Trophoblast cell (in vitro differentiated cells and primary cell): ENCODE data around the gene RAC2.

Source experiments
- DNase-seq, 2 donors: peaks; one replicate each; pipeline ENCODE4 v3.0.0-alpha.2; 2016
- H2AFZ ChIP-seq: 2 replicates; pipeline ENCODE4 v1.6.1; 2013; ENCODE audit warnings: low read length, moderate library complexity, mild to moderate bottlenecking; ENCODE audit not compliant: insufficient read depth, poor library complexity
- H2AK5ac ChIP-seq: 2 replicates; pipeline ENCODE4 v1.6.1; 2013; ENCODE audit warnings: mild to moderate bottlenecking, low read length
- H2BK120ac ChIP-seq: 2 replicates; pipeline ENCODE4 v1.6.1; 2013; ENCODE audit warnings: low read length, mild to moderate bottlenecking, moderate library complexity; ENCODE audit not compliant: insufficient read depth, poor library complexity
- H2BK12ac ChIP-seq: 2 replicates; pipeline ENCODE4 v1.6.1; 2013; ENCODE audit warnings: mild to moderate bottlenecking, low read length, moderate library complexity
- H2BK5ac ChIP-seq: 2 replicates; pipeline ENCODE4 v1.6.1; 2013; ENCODE audit warnings: low read length, low read depth, moderate library complexity, mild to moderate bottlenecking; ENCODE audit not compliant: poor library complexity
- H3K14ac ChIP-seq: 2 replicates; pipeline ENCODE4 v1.6.1; 2013; ENCODE audit warnings: mild to moderate bottlenecking, low read length
- H3K18ac ChIP-seq: 2 replicates; pipeline ENCODE4 v1.6.1; 2013; ENCODE audit warnings: mild to moderate bottlenecking, low read length
- H3K23ac ChIP-seq: 2 replicates; pipeline ENCODE4 v1.6.1; 2013; ENCODE audit warnings: low read length
- H3K27ac ChIP-seq: 2 replicates; pipeline ENCODE4 v1.5.1; 2013; ENCODE audit warnings: low read depth, mild to moderate bottlenecking, inconsistent platforms, low read length, moderate library complexity
- H3K27me3 ChIP-seq: 2 replicates; pipeline ENCODE4 v1.6.1; 2013; ENCODE audit warnings: inconsistent platforms, mild to moderate bottlenecking, low read length, moderate library complexity; ENCODE audit not compliant: insufficient read depth
- H3K36me3 ChIP-seq, 2 experiments: 1 replicate in 1 of 2; 2 replicates in 1 of 2; pipeline ENCODE4 v1.6.1; 2013; ENCODE audit warnings: low read length in 2 of 2, mild to moderate bottlenecking in 2 of 2, moderate library complexity in 1 of 2; ENCODE audit not compliant: insufficient read depth in 2 of 2, control insufficient read depth in 1 of 2
- H3K4ac ChIP-seq: 2 replicates; pipeline ENCODE4 v1.6.1; 2013; ENCODE audit warnings: low read depth, mild to moderate bottlenecking, low read length, moderate library complexity
- H3K4me1 ChIP-seq, 2 experiments: 1 replicate in 1 of 2; 2 replicates in 1 of 2; pipeline ENCODE4 v1.6.1; 2013; ENCODE audit warnings: low read length in 2 of 2, mild to moderate bottlenecking in 2 of 2, moderate library complexity in 1 of 2; ENCODE audit not compliant: insufficient read depth in 2 of 2, control insufficient read depth in 1 of 2
- H3K4me2 ChIP-seq: 2 replicates; pipeline ENCODE4 v1.6.1; 2013; ENCODE audit warnings: inconsistent platforms, mild to moderate bottlenecking, low read length, moderate library complexity
- H3K4me3 ChIP-seq: 2 replicates; pipeline ENCODE4 v1.5.1; 2013; ENCODE audit warnings: mild to moderate bottlenecking, low read depth, low read length, inconsistent platforms
- H3K79me1 ChIP-seq: one replicate; pipeline ENCODE4 v1.6.1; 2013; ENCODE audit warnings: low read length
- H3K79me2 ChIP-seq: 2 replicates; pipeline ENCODE4 v1.6.1; 2013; ENCODE audit warnings: low read length, mild to moderate bottlenecking; ENCODE audit not compliant: control insufficient read depth, insufficient read depth, poor library complexity
- H3K9ac ChIP-seq: 2 replicates; pipeline ENCODE4 v1.6.1; 2013; ENCODE audit warnings: mild to moderate bottlenecking, low read length
- H3K9me3 ChIP-seq: 2 replicates; pipeline ENCODE4 v1.6.1; 2013; ENCODE audit warnings: low read depth, mild to moderate bottlenecking, control low read depth, inconsistent platforms, low read length; ENCODE audit not compliant: insufficient read depth
- H4K12ac ChIP-seq: 2 replicates; pipeline ENCODE4 v1.6.1; 2013; ENCODE audit warnings: low read depth, mild to moderate bottlenecking, low read length, moderate library complexity
- H4K8ac ChIP-seq: 2 replicates; pipeline ENCODE4 v1.6.1; 2013; ENCODE audit warnings: low read depth, mild to moderate bottlenecking, low read length, moderate library complexity
- H4K91ac ChIP-seq: one replicate; pipeline ENCODE4 v1.6.1; 2013; ENCODE audit warnings: low read depth, mild to moderate bottlenecking, low read length, moderate library complexity
- WGBS: extraction: QIAGEN DNeasy Blood & Tissue Kit; methylation state at CpG from one replicate; pipeline ENCODE4 v1.1.7; 2013; ENCODE audit warnings: missing lambda C conversion rate; ENCODE audit not compliant: insufficient read length, insufficient coverage; ENCODE audit errors: extremely low coverage; 5-methylcytosine and 5-hydroxymethylcytosine counted together

Gene RAC2

DNA sequence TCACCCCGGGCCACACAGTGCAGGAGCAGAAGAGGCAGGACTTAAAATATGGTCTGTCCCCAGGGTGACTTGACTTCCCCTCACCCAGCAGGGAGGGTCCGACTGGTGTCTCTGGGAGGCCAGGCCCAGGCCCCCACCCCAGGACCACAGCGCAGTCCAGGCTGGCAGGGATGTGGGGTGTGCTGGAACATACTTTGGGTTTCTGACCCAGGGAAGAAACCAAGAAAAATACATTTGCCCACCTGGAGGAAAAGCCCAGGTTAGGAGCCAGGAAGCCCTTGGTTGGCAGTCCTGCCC lies 61.2 kb downstream of the RAC2 start:
- H2BK5ac ChIP-seq: no peak overlapping the region
- no CpG with 5 or more reads among the region's 3 CpGs for WGBS
- H3K23ac ChIP-seq: no peak overlapping the region
- no peak overlapping the region for H3K4me2 ChIP-seq
- no peak overlapping the region for H3K4ac ChIP-seq
- H2AK5ac ChIP-seq: no peak overlapping the region
- no peaks in the 10 kb centered on the region for H3K27me3 ChIP-seq
- H3K36me3 ChIP-seq: peaks cover 29 to 38% of the 10 kb centered on the region in 2 experiments
- peak overlapping the region; percentile 8 for H2BK120ac ChIP-seq
- no peak overlapping the region for H3K14ac ChIP-seq
- no peak overlapping the region for H4K12ac ChIP-seq
- H3K4me3 ChIP-seq: no peak overlapping the region
- peaks cover 35 to 38% of the 10 kb centered on the region in 2 experiments for H3K4me1 ChIP-seq
- no peaks in the 10 kb centered on the region for H3K9me3 ChIP-seq
- H2BK12ac ChIP-seq: no peak overlapping the region
- no peak overlapping the region for H4K8ac ChIP-seq
- no peak overlapping the region for H4K91ac ChIP-seq
- H2AFZ ChIP-seq: no peak overlapping the region
- H3K9ac ChIP-seq: no peak overlapping the region
- H3K79me1 ChIP-seq: peaks cover 25% of the 10 kb centered on the region
- DNase-seq: peak in 1 of 2 donors; percentile 10
- no peak overlapping the region for H3K18ac ChIP-seq
- no peak overlapping the region for H3K27ac ChIP-seq
- H3K79me2 ChIP-seq: peaks cover 5% of the 10 kb centered on the region

DNA sequence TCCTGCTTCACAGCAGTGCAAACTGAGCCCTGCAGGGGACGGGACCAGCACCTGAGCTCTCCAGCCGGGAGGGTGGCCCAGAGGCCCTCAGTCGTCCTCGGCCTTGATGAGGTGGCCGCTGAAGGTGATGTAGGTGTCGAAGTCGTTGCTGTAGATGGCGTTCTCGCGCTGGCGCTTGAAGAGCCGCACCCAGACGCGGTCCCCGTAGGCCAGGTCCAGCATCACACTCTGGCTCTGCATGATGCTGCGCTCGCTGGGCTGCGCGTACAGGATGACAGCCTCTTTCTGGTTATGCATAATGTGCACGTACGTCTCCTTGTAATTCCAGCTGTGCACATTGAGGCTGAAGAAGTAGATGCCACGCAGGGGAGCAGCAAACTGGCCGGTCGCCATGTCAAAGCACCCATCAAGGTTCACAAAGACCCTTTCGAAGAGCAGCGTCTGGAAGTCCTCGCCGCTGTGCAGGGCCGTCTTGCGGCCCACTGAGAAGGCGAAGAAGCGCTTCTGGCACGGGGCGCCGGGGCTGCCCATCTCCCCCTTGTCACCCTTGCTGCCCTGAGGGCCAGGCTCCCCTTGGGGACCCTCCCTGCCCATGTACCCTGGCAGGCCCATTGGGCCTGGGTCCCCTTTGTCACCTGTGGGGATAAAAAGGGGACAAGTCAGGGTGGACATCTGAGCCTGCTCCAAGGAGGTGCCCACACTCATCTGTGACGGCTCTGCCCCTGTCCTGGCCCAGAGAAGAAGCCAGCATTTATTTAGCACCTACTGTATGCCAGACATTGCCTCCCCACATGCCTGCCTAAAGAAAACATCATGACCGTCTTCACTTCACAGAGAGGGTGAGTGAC lies 61.7 kb downstream of the RAC2 start:
- Histone ChIP-seq H4K8ac (no peak overlapping the region), H3K4me1 (peaks cover 36 to 37% of the 10 kb centered on the region in 2 experiments), H4K91ac (no peak overlapping the region), H3K18ac (no peak overlapping the region), H3K4ac (no peak overlapping the region), H3K4me3 (no peak overlapping the region), H3K79me2 (no peaks in the 10 kb centered on the region), H2BK120ac (no peak overlapping the region), H3K27ac (no peak overlapping the region), H3K14ac (no peak overlapping the region), H4K12ac (no peak overlapping the region), H2BK5ac (no peak overlapping the region), H3K36me3 (peaks cover 29 to 38% of the 10 kb centered on the region in 2 experiments), H3K9ac (no peak overlapping the region), H2AK5ac (no peak overlapping the region), H3K23ac (no peak overlapping the region), H3K79me1 (peaks cover 22% of the 10 kb centered on the region), H2BK12ac (no peak overlapping the region), H3K4me2 (no peak overlapping the region), H2AFZ (no peak overlapping the region), H3K9me3 (no peaks in the 10 kb centered on the region), H3K27me3 (no peaks in the 10 kb centered on the region)
- peak; percentile 70 to 76 for DNase-seq
- WGBS: no CpG with 5 or more reads among the region's 37 CpGs

DNA sequence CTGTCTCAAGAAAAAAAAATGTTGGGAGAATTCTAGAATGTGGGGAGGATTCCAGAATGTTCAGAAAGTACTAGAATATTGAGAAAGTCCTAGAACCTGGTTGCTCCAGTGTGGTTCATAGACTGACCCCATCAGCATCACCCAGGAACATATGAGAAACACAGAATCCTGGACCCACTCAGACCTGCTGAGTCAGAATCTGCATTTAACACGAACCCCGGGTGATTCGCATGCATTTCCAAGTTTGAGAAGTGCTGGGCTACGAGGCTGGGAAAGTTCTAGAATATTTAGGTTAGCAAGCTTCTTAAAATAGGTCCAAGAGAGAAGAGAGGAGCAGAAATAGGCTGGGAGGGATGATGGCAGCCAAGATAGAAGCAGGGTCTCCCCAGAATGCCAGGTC lies 62.4 kb downstream of the RAC2 start:
- no peak overlapping the region for H4K8ac ChIP-seq
- no peaks in the 10 kb centered on the region for H3K27me3 ChIP-seq
- no CpG with 5 or more reads among the region's 4 CpGs for WGBS
- no peak overlapping the region for H3K23ac ChIP-seq
- H2BK5ac ChIP-seq: no peak overlapping the region
- no peak overlapping the region for H2AFZ ChIP-seq
- H3K36me3 ChIP-seq: peaks cover 29 to 38% of the 10 kb centered on the region in 2 experiments
- no peak overlapping the region for H4K91ac ChIP-seq
- no peak overlapping the region for H4K12ac ChIP-seq
- no peaks in the 10 kb centered on the region for H3K79me2 ChIP-seq
- no peak overlapping the region for H2BK120ac ChIP-seq
- H3K4me1 ChIP-seq: peaks cover 36 to 38% of the 10 kb centered on the region in 2 experiments
- H3K9ac ChIP-seq: no peak overlapping the region
- H3K14ac ChIP-seq: no peak overlapping the region
- no peak overlapping the region for H2AK5ac ChIP-seq
- H3K27ac ChIP-seq: no peak overlapping the region
- H3K79me1 ChIP-seq: peaks cover 28% of the 10 kb centered on the region
- peak; percentile 1 to 22 for DNase-seq
- no peak overlapping the region for H3K4me2 ChIP-seq
- no peak overlapping the region for H3K4me3 ChIP-seq
- no peak overlapping the region for H3K18ac ChIP-seq
- no peak overlapping the region for H3K4ac ChIP-seq
- no peak overlapping the region for H2BK12ac ChIP-seq
- no peaks in the 10 kb centered on the region for H3K9me3 ChIP-seq

DNA sequence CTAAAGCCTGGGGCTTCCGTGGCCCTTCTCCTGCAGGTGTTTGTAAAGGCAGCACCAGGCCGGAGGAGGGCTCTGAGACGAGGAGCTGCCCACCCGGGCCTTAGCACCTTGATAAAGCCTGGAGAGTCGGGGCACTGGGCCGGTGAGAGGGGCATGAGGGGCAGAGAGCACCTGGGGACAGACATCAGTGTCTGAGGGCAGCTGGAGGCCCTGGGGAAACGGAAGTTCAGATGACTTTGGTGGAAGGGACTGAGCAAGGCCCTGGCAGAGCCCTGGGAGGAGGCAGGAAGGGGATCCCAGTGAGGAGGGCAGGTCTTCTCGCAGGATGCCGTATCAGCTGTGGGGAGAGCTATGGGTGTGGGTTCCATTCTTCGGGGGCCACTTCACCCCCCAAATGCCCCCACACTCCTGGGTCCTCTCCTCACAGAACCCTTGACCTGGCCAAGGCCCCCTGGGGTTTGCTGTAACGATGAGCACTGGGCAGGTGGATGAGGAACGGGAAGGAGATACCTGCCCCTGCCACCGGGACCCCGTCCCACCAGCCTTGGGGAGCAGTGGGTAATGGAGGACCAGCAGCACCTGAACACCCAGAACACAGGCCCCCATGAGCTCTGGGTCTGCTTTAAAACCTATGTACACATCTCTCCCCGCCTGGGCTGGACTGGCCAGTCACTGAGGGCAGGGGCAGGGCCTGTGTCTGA lies 63.4 kb downstream of the RAC2 start:
- Histone ChIP-seq H3K36me3 (peaks cover 29 to 38% of the 10 kb centered on the region in 2 experiments), H4K12ac (no peak overlapping the region), H2AK5ac (no peak overlapping the region), H2AFZ (no peak overlapping the region), H3K14ac (no peak overlapping the region), H2BK120ac (no peak overlapping the region), H3K23ac (no peak overlapping the region), H2BK12ac (no peak overlapping the region), H4K91ac (no peak overlapping the region), H4K8ac (no peak overlapping the region), H3K4me1 (peaks cover 35 to 39% of the 10 kb centered on the region in 2 experiments), H3K4ac (no peak overlapping the region), H3K4me3 (no peak overlapping the region), H2BK5ac (no peak overlapping the region), H3K27ac (no peak overlapping the region), H3K79me2 (no peaks in the 10 kb centered on the region), H3K27me3 (no peaks in the 10 kb centered on the region), H3K9me3 (no peaks in the 10 kb centered on the region), H3K18ac (no peak overlapping the region), H3K4me2 (no peak overlapping the region), H3K79me1 (peaks cover 27% of the 10 kb centered on the region), H3K9ac (no peak overlapping the region)
- peak in 1 of 2 donors; percentile 2 for DNase-seq
- WGBS: no CpG with 5 or more reads among the region's 15 CpGs
